Thyroid gland (tissue), 4 donors: ENCODE measurements around the gene LMX1B.

Experiments
- CTCF ChIP-seq, 6 experiments: fragments of 200-600 bp in 3 of 6; fragments of 450-650 bp in 3 of 6; sonication (generic) in 3 of 6; IDR thresholded peaks; one replicate each; pipeline ENCODE4 v1.5.1; 2016 to 2019; ENCODE audit warnings: antibody characterized with exemption in 6 of 6, mild to moderate bottlenecking in 2 of 6, inconsistent platforms in 1 of 6, moderate library complexity in 1 of 6
- POLR2A ChIP-seq, 2 donors: fragments of 450-650 bp; IDR thresholded peaks; one replicate each; pipeline ENCODE4 v1.6.1; 2017; ENCODE audit warnings: antibody characterized with exemption in 2 of 2, mild to moderate bottlenecking in 2 of 2, moderate library complexity in 1 of 2

- TF ChIP-seq CTCF (IDR thresholded peaks at IDR 0.05) (no peak), POLR2A (IDR thresholded peaks at IDR 0.05) (no peak)
Measured at GRCh38 chr9:126678989-126679388, 65.3 kb downstream of the LMX1B start.
